A673 (cell line): ENCODE results near the gene FAM227B. TPM values are rescaled to one million over a fixed set of nuclear protein-coding genes. Genes with fewer than 3 reads are reported as not detected.

Experiments
- BruUV-seq: library from RNA; stranded (reverse); fragments of 400-500 nt; replicated peaks from 2 replicates; lab custom pipeline; 2021; lab: Mats Ljungman, UMichigan
- CTCF ChIA-PET: fragments of 300-600 bp; sonication (Branson Sonifier 250); formaldehyde crosslinking; loops from one replicate; lab custom pipeline; 2022; ENCODE audit warnings: antibody characterized with exemption; lab: Charles Lee
- POLR2A ChIA-PET: fragments of 300-600 bp; sonication (Branson Sonifier 250); formaldehyde crosslinking; loops from one replicate; lab custom pipeline; 2022; ENCODE audit warnings: antibody characterized with exemption; ENCODE audit not compliant: low non-redundant PET; lab: Charles Lee
- DNase-seq: peaks from one replicate; pipeline ENCODE4 v3.0.0-alpha.2; 2015; ENCODE audit warnings: low spot score
- H3K27ac ChIP-seq: fragments of 200-600 bp; sonication (generic); 2 replicates; pipeline ENCODE4 v1.5.1; 2016; ENCODE audit warnings: mixed run types, low read depth, mild to moderate bottlenecking, mixed read lengths, antibody characterized with exemption, low read length; ENCODE audit not compliant: poor library complexity, severe bottlenecking
- H3K27me3 ChIP-seq: fragments of 200-600 bp; sonication (generic); replicated peaks from 2 replicates; pipeline ENCODE4 v1.6.1; 2017; ENCODE audit warnings: mixed run types, low read depth, mild to moderate bottlenecking, mixed read lengths, antibody characterized with exemption, low read length; ENCODE audit not compliant: insufficient read depth, poor library complexity
- H3K36me3 ChIP-seq: fragments of 200-600 bp; sonication (generic); 2 replicates; pipeline ENCODE4 v1.6.1; 2016; ENCODE audit warnings: mixed run types, mild to moderate bottlenecking, mixed read lengths, antibody characterized with exemption, low read length; ENCODE audit not compliant: insufficient read depth, poor library complexity, severe bottlenecking
- H3K4me1 ChIP-seq: fragments of 200-600 bp; sonication (generic); 2 replicates; pipeline ENCODE4 v1.6.1; 2017; ENCODE audit warnings: mixed run types, mild to moderate bottlenecking, mixed read lengths, antibody characterized with exemption, low read length; ENCODE audit not compliant: insufficient read depth, poor library complexity, severe bottlenecking
- H3K4me3 ChIP-seq: fragments of 200-600 bp; sonication (generic); 2 replicates; pipeline ENCODE4 v1.5.1; 2016; ENCODE audit warnings: low read depth, mixed run types, mild to moderate bottlenecking, mixed read lengths, low read length; ENCODE audit not compliant: poor library complexity, severe bottlenecking
- H3K9me3 ChIP-seq: fragments of 200-600 bp; sonication (generic); 2 replicates; pipeline ENCODE4 v1.6.1; 2016; ENCODE audit warnings: mixed run types, low read depth, mild to moderate bottlenecking, mixed read lengths, antibody characterized with exemption, low read length; ENCODE audit not compliant: poor library complexity, severe bottlenecking
- CTCF ChIP-seq: fragments of 300-800, 200-600 bp; sonication (generic); conservative IDR thresholded peaks from 2 replicates; pipeline ENCODE4 v1.5.1; 2017; ENCODE audit warnings: low read depth, mild to moderate bottlenecking, antibody characterized with exemption, low read length, moderate library complexity, mixed read lengths
- EZH2 ChIP-seq: fragments of 200-600 bp; sonication (generic); IDR thresholded peaks from 2 replicates; pipeline ENCODE4 v1.6.1; 2017; ENCODE audit warnings: borderline replicate concordance, low read depth, mild to moderate bottlenecking, mixed read lengths, antibody characterized with exemption, low read length; ENCODE audit not compliant: poor library complexity, severe bottlenecking
- intact Hi-C: fragments of 100-400 bp; cut with micrococcal nuclease; formaldehyde crosslinking; loops from one replicate; pipeline ENCODE4 v1.10.0; 2022; ENCODE audit not compliant: unreplicated experiment
- total RNA-seq: library from RNA; stranded (reverse); gene quantifications from 2 replicates; pipeline ENCODE4 v1.2.3, GENCODE V29; 2021

Gene FAM227B
- total RNA-seq, 1 experiment from 2014 or later: 2.3 TPM

- no peak for DNase-seq
- ChIA-PET POLR2A (no interaction called here), CTCF (no interaction called here)
- TF ChIP-seq EZH2 (no peak), CTCF (no peak)
- H3K27me3 ChIP-seq: no peaks in the 10 kb centered on the region
- H3K27ac ChIP-seq: no peak overlapping the region
- no peaks in the 10 kb centered on the region for H3K9me3 ChIP-seq
- intact Hi-C loops: no loop called here
- H3K4me1 ChIP-seq: no peaks in the 10 kb centered on the region
- H3K4me3 ChIP-seq: no peak overlapping the region
- BruUV-seq: no TSS peak
- no peaks in the 10 kb centered on the region for H3K36me3 ChIP-seq
Measured at GRCh38 chr15:49278751-49279150, 341.9 kb downstream of the FAM227B start.

Other genes starting within 250 kb of the FAM227B start
- not detected in 2 replicates for gene FGF7, start 197.6 kb downstream of the FAM227B start, total RNA-seq
- 16.5 and 18.0 TPM in 2 replicates for gene DTWD1, start 230 bp upstream of the FAM227B start, total RNA-seq